ENCODE measurements around the gene LEMD2. TPM values are rescaled to one million over a fixed set of nuclear protein-coding genes. Genes with fewer than 3 reads are reported as not detected.
A peak's percentile ranks its signal among the peaks of the same experiment; 100 is the strongest.

The LEMD2 gene
- total RNA-seq, 1 experiment from 2014 or later = 75.8 TPM

DNA sequence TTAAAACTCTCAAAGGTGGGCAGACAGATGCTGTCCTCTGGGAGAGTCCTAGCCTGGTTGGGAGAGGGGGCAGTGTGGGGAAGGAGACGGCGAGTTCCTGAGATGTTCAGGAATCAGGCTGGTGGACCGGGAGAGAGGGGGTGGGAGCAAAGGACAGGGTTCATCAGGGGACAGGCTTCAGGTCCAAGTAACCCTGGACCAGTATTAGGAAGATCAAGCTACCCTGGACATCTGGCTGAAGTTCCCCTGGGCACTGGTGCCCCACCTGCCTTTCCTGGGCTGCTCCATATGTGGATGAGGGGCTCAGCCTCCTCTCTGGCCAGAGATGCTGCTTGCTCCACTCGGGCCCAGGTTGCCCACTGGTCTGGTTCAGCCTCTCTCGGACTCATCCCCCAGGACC lies 41.1 kb downstream of the LEMD2 start:
- Histone ChIP-seq H3K4me1 (ENCODE audit: insufficient read depth, low read length, poor library complexity, severe bottlenecking) (peaks cover 30% of the 10 kb centered on the region), H3K27me3 (replicated peaks; ENCODE audit: insufficient read depth, low read depth, low read length, poor library complexity) (no peaks in the 10 kb centered on the region), H3K27ac (ENCODE audit: low read depth, low read length, poor library complexity, severe bottlenecking) (no peak overlapping the region), H3K9me3 (ENCODE audit: low read depth, low read length, poor library complexity, severe bottlenecking) (no peaks in the 10 kb centered on the region), H3K4me3 (ENCODE audit: low read depth, low read length, poor library complexity, severe bottlenecking) (no peak overlapping the region), H3K36me3 (ENCODE audit: insufficient read depth, low read length, poor library complexity, severe bottlenecking) (no peaks in the 10 kb centered on the region)
- DNase-seq (ENCODE audit: low spot score) = no peak
- TF ChIP-seq, protein P1, sequence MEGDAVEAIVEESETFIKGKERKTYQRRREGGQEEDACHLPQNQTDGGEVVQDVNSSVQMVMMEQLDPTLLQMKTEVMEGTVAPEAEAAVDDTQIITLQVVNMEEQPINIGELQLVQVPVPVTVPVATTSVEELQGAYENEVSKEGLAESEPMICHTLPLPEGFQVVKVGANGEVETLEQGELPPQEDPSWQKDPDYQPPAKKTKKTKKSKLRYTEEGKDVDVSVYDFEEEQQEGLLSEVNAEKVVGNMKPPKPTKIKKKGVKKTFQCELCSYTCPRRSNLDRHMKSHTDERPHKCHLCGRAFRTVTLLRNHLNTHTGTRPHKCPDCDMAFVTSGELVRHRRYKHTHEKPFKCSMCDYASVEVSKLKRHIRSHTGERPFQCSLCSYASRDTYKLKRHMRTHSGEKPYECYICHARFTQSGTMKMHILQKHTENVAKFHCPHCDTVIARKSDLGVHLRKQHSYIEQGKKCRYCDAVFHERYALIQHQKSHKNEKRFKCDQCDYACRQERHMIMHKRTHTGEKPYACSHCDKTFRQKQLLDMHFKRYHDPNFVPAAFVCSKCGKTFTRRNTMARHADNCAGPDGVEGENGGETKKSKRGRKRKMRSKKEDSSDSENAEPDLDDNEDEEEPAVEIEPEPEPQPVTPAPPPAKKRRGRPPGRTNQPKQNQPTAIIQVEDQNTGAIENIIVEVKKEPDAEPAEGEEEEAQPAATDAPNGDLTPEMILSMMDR (conservative IDR thresholded peaks at IDR 0.05; ENCODE audit: low read depth, low read length) = no peak
- TF ChIP-seq EZH2 (IDR thresholded peaks at IDR 0.05; ENCODE audit: borderline replicate concordance, low read depth, low read length, poor library complexity, severe bottlenecking) = no peak
- intact Hi-C loops (cut with micrococcal nuclease; ENCODE audit: unreplicated experiment) = loop anchor here (10.0 kb wide), 1 partner anchor 307 kb away; no protein-coding TSS in a partner anchor
- CTCF ChIA-PET = interaction anchor here (0.7 kb wide), 1 partner anchor 21 kb away, joined by 8 read pairs; no protein-coding TSS in a partner anchor
- no TSS peak for BruUV-seq (replicated peaks)
- POLR2A ChIA-PET (ENCODE audit: low non-redundant PET) = no interaction called here

GRCh38 chr6:33746651-33747100 lies 42.3 kb downstream of the LEMD2 start, which contains the start of gene IP6K3:
Gene IP6K3 (minus strand): TSS chr6:33746905. CDS start chr6:33735476, 11,429 bp downstream.
- Histone ChIP-seq H3K27ac (ENCODE audit: low read depth, low read length, poor library complexity, severe bottlenecking) (no peak within 1 kb of the TSS), H3K4me1 (ENCODE audit: insufficient read depth, low read length, poor library complexity, severe bottlenecking) (peaks cover 22% of the 10 kb centered on the region), H3K4me3 (ENCODE audit: low read depth, low read length, poor library complexity, severe bottlenecking) (no peak within 1 kb of the TSS), H3K27me3 (replicated peaks; ENCODE audit: insufficient read depth, low read depth, low read length, poor library complexity) (no peaks in the 10 kb centered on the region), H3K9me3 (ENCODE audit: low read depth, low read length, poor library complexity, severe bottlenecking) (no peaks in the 10 kb centered on the region), H3K36me3 (ENCODE audit: insufficient read depth, low read length, poor library complexity, severe bottlenecking) (no peaks in the 10 kb centered on the region)
- CTCF ChIA-PET = interaction anchor here (1.2 kb wide), 2 partner anchors 25 to 281 kb away, joined by 3 to 5 read pairs; no protein-coding TSS in a partner anchor
- POLR2A ChIA-PET (ENCODE audit: low non-redundant PET) = no interaction called here
- intact Hi-C loops (cut with micrococcal nuclease; ENCODE audit: unreplicated experiment) = loop anchor here (10.0 kb wide), 1 partner anchor 308 kb away; no protein-coding TSS in a partner anchor
- BruUV-seq (replicated peaks) = no TSS peak
- no peak for DNase-seq (ENCODE audit: low spot score)
- TF ChIP-seq, protein P1 (conservative IDR thresholded peaks at IDR 0.05; ENCODE audit: low read depth, low read length) = no peak
- no peak for TF ChIP-seq EZH2 (IDR thresholded peaks at IDR 0.05; ENCODE audit: borderline replicate concordance, low read depth, low read length, poor library complexity, severe bottlenecking)

DNA sequence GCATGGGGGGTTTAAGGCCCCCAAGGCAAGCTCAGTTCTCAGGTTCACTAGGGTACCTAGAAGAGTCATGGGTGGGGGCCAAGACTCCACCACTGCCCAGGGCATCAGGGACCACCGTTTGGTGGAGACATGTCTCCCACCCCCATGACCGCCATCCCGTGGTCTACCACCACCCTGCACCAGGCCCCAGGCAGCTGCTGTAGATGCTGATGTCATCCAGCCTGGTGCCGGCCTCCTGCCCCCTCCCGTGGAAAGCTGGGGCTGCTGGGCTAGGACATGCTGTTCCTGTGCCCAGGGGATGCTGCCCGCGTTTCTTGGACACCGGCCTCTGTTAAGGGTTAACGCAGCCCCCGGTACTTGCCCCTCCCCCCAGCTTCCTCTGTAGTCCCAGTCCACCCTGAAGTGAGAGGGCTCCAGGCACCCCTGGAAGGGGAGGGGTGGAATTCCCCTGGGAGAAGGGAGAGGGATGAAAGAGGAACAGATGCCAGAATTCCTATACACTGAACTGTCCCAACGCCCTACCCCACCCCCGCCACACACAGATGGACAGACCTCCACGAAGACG lies 42.8 kb downstream of the LEMD2 start:
- H3K4me1 ChIP-seq (ENCODE audit: insufficient read depth, low read length, poor library complexity, severe bottlenecking) = peaks cover 22% of the 10 kb centered on the region

More for the DNA sequence above, 42.8 kb downstream of the LEMD2 start:
- Histone ChIP-seq H3K27me3 (replicated peaks; ENCODE audit: insufficient read depth, low read depth, low read length, poor library complexity) (no peaks in the 10 kb centered on the region), H3K27ac (ENCODE audit: low read depth, low read length, poor library complexity, severe bottlenecking) (no peak overlapping the region), H3K36me3 (ENCODE audit: insufficient read depth, low read length, poor library complexity, severe bottlenecking) (no peaks in the 10 kb centered on the region), H3K9me3 (ENCODE audit: low read depth, low read length, poor library complexity, severe bottlenecking) (no peaks in the 10 kb centered on the region), H3K4me3 (ENCODE audit: low read depth, low read length, poor library complexity, severe bottlenecking) (no peak overlapping the region)
- DNase-seq (ENCODE audit: low spot score) = peak; percentile 29
- ChIA-PET CTCF (interaction anchor here (0.9 to 1.2 kb wide), 3 partner anchors 25 to 282 kb away, joined by 3 to 5 read pairs (median 3); no protein-coding TSS in a partner anchor), POLR2A (ENCODE audit: low non-redundant PET) (no interaction called here)
- TF ChIP-seq EZH2 (IDR thresholded peaks at IDR 0.05; ENCODE audit: borderline replicate concordance, low read depth, low read length, poor library complexity, severe bottlenecking) = no peak
- TF ChIP-seq, protein P1 (conservative IDR thresholded peaks at IDR 0.05; ENCODE audit: low read depth, low read length) = no peak
- intact Hi-C loops (cut with micrococcal nuclease; ENCODE audit: unreplicated experiment) = loop anchor here (10.0 kb wide), 1 partner anchor 309 kb away; no protein-coding TSS in a partner anchor
- BruUV-seq (replicated peaks) = no TSS peak
